ENCODE measurements around the gene FAM47E. TPM values are rescaled to one million over a fixed set of nuclear protein-coding genes. Genes with fewer than 3 reads are reported as not detected.

The FAM47E gene
- total RNA-seq, 2 donors from 2014 or later: 1.0 to 2.2 TPM

GRCh38 chr4:76305971-76306881 lies 54.7 kb downstream of the FAM47E start, which contains the start of gene STBD1:
Gene STBD1, plus strand, starts transcription at chr4:76306733. Its CDS starts 37 bp downstream, at chr4:76306770.
- H3K27me3 ChIP-seq: no peaks in the 10 kb centered on the region
- no peak for TF ChIP-seq CTCF (IDR thresholded peaks at IDR 0.05)
- peak within 1 kb of the TSS; percentile 54 to 79 for H3K4me3 ChIP-seq
- H3K9me3 ChIP-seq: no peaks in the 10 kb centered on the region
- peaks cover 16% of the 10 kb centered on the region for H3K36me3 ChIP-seq
- peak within 1 kb of the TSS; percentile 90 to 92 for H3K27ac ChIP-seq
- peaks cover 0 to 37% of the 10 kb centered on the region in 2 donors for H3K4me1 ChIP-seq
- DNase-seq (ENCODE audit: low spot score): no peak

- peak; percentile 14 to 57 for TF ChIP-seq CTCF (IDR thresholded peaks at IDR 0.05)
- Histone ChIP-seq H3K9me3 (no peaks in the 10 kb centered on the region), H3K4me3 (peak overlapping the region; percentile 54 to 79), H3K4me1 (peaks cover 0 to 38% of the 10 kb centered on the region in 2 donors), H3K36me3 (peaks cover 16% of the 10 kb centered on the region), H3K27me3 (no peaks in the 10 kb centered on the region), H3K27ac (peak overlapping the region; percentile 90 to 92)
- DNase-seq (ENCODE audit: low spot score): peak; percentile 74
These were observed 55.5 kb downstream of the FAM47E start for GRCh38 chr4:76306882-76307659.

GRCh38 chr4:76307660-76308014 lies 56.1 kb downstream of the FAM47E start:
- TF ChIP-seq CTCF (IDR thresholded peaks at IDR 0.05): no peak
- H3K27ac ChIP-seq: peak overlapping the region; percentile 90 to 92
- no peak for DNase-seq (ENCODE audit: low spot score)
- peaks cover 0 to 39% of the 10 kb centered on the region in 2 donors for H3K4me1 ChIP-seq
- H3K27me3 ChIP-seq: no peaks in the 10 kb centered on the region
- no peaks in the 10 kb centered on the region for H3K9me3 ChIP-seq
- peaks cover 16% of the 10 kb centered on the region for H3K36me3 ChIP-seq
- H3K4me3 ChIP-seq: peak overlapping the region; percentile 54 to 79

- peaks cover 16% of the 10 kb centered on the region for H3K36me3 ChIP-seq
- peak; percentile 83 for DNase-seq (ENCODE audit: low spot score)
- H3K4me3 ChIP-seq: peak overlapping the region; percentile 54 to 79
- no peaks in the 10 kb centered on the region for H3K9me3 ChIP-seq
- H3K4me1 ChIP-seq: peaks cover 0 to 39% of the 10 kb centered on the region in 2 donors
- TF ChIP-seq CTCF (IDR thresholded peaks at IDR 0.05): no peak
- H3K27me3 ChIP-seq: no peaks in the 10 kb centered on the region
- H3K27ac ChIP-seq: peak overlapping the region; percentile 90 to 92
These were observed 57.0 kb downstream of the FAM47E start for GRCh38 chr4:76308548-76308947.

GRCh38 chr4:76309939-76310550 lies 58.5 kb downstream of the FAM47E start:
- Histone ChIP-seq H3K4me3 (no peak overlapping the region), H3K27me3 (no peaks in the 10 kb centered on the region), H3K36me3 (peaks cover 16% of the 10 kb centered on the region), H3K9me3 (no peaks in the 10 kb centered on the region), H3K4me1 (peaks cover 0 to 37% of the 10 kb centered on the region in 2 donors), H3K27ac (no peak overlapping the region)
- no peak for TF ChIP-seq CTCF (IDR thresholded peaks at IDR 0.05)
- DNase-seq (ENCODE audit: low spot score): no peak

Data from right atrium auricular region (tissue), 2 donors.